Stimulated activated CD4-positive, alpha-beta T cell treated with anti-CD3 and anti-CD28 coated beads, Interleukin-1b, Interleukin-23, amount 100 ng/mL, for 48 hours (primary cell): ENCODE data around the gene SOX13.

Source experiments
- DNase-seq: peaks from one replicate; pipeline ENCODE4 v3.0.0-alpha.2; 2020

The SOX13 gene

GRCh38 chr1:204132718-204133117, 59.8 kb downstream of the SOX13 start:
- no peak for DNase-seq

- no peak for DNase-seq
Observed at GRCh38 chr1:204134103-204134502, 61.2 kb downstream of the SOX13 start.

- no peak for DNase-seq
Observed at GRCh38 chr1:204136814-204137213, 63.9 kb downstream of the SOX13 start.

GRCh38 chr1:204139088-204139487, 66.2 kb downstream of the SOX13 start:
- DNase-seq, result no peak

GRCh38 chr1:204139952-204140351, 67.0 kb downstream of the SOX13 start:
- no peak for DNase-seq

GRCh38 chr1:204141131-204141530, 68.2 kb downstream of the SOX13 start:
- DNase-seq, result no peak

- DNase-seq, result no peak
Observed at GRCh38 chr1:204142032-204142974, 69.4 kb downstream of the SOX13 start.

- no peak for DNase-seq
Observed at GRCh38 chr1:204143276-204144041, 70.5 kb downstream of the SOX13 start.

- DNase-seq, result no peak
Observed at GRCh38 chr1:204145033-204145504, 72.2 kb downstream of the SOX13 start.

GRCh38 chr1:204146309-204146708, 73.4 kb downstream of the SOX13 start:
- no peak for DNase-seq

- DNase-seq, result no peak
Observed at GRCh38 chr1:204146965-204147364, 74.0 kb downstream of the SOX13 start.

GRCh38 chr1:204147406-204148383, 74.8 kb downstream of the SOX13 start:
- no peak for DNase-seq

GRCh38 chr1:204149107-204149506, 76.2 kb downstream of the SOX13 start:
- DNase-seq, result no peak

GRCh38 chr1:204149635-204150565, 77.0 kb downstream of the SOX13 start:
- no peak for DNase-seq

- DNase-seq, result no peak
Observed at GRCh38 chr1:204150702-204151551, 78.0 kb downstream of the SOX13 start.

GRCh38 chr1:204151552-204152309, 78.8 kb downstream of the SOX13 start, which contains the start of gene ETNK2:
ETNK2 (minus strand) TSS chr1:204152044; CDS start chr1:204151852, 192 bp downstream.
- peak; percentile 28 for DNase-seq

- no peak for DNase-seq
Observed at GRCh38 chr1:204152310-204153044, 79.6 kb downstream of the SOX13 start.

- no peak for DNase-seq
Observed at GRCh38 chr1:204153667-204154066, 80.8 kb downstream of the SOX13 start.
